ENCODE data around the gene TLK2.

The TLK2 gene

DNA sequence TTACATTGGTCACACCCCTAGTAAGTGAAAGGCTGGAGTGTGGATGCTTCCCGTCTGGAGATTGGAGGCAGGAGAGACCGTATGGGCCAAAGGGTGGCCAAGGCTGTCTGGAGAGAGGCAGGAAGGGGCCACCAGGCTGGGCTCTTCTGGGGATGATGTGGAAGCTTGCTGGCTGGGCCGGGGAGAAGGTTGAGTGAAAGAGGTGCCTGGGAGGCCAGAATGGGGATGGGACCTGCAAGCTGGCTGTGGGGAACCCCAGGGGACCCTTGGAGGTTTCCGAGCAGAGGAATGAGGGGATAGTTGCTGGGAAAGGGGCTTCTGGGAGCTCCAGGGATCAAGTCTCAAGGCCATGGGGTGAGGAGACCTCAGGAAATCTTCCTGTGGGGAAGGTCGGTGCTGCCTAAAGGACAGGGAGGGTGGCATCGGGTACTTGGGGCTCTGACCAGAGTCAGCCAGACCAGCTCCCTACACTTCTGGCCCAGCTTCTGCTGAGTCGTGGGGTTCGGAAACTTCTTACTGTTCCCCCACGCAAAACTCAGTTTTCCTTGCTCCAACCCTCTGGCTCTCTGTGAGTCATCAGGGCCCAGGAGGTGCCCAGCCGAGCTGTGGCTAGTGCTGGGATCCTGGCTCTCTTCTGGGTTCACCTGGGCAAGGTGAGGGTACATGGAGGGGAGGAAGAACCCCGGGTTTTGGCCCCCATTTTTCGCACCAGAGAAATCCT lies 151.9 kb downstream of the TLK2 start:
- peak; percentile 37 for DNase-seq

DNA sequence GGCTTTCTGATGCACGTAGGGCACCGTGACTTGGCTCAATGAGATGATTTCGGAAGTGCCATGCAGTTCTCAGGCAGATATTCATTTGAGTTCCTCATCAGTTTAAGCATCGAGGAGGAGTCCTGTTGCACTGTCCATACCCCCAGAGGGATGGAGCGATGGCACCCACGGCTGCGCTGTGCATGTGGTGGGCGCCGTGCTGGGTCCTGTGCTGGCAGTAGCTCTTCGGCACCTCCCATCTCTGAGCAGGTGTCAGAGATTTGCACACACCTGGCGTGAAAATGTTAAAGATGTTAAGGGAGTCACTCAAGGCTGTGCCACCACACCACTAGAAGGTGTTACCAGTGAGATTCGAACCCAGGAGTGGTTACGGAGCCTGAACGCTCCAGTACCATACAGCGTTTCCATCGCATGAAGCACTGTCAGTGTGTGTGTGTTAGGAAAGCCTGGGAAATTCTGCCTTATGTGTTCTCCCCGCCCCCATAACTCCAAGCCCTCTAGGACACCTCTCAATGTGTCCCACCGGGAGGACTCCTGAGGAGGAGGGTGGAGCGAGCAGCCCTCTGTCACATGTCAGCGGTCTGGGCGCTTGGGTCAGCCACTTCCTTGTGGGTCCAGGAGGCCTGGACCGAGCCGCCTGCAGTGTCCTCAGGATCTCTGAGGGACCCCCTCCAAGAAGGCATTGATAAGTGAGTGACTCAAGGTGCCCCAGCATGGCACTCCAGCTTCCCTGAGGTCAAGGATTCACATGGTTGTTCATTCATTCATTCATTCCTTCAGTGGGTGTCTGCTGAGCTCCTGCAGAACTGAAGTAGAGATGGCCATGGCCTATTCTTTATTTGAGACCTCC lies 152.7 kb downstream of the TLK2 start:
- no peak for DNase-seq

DNA sequence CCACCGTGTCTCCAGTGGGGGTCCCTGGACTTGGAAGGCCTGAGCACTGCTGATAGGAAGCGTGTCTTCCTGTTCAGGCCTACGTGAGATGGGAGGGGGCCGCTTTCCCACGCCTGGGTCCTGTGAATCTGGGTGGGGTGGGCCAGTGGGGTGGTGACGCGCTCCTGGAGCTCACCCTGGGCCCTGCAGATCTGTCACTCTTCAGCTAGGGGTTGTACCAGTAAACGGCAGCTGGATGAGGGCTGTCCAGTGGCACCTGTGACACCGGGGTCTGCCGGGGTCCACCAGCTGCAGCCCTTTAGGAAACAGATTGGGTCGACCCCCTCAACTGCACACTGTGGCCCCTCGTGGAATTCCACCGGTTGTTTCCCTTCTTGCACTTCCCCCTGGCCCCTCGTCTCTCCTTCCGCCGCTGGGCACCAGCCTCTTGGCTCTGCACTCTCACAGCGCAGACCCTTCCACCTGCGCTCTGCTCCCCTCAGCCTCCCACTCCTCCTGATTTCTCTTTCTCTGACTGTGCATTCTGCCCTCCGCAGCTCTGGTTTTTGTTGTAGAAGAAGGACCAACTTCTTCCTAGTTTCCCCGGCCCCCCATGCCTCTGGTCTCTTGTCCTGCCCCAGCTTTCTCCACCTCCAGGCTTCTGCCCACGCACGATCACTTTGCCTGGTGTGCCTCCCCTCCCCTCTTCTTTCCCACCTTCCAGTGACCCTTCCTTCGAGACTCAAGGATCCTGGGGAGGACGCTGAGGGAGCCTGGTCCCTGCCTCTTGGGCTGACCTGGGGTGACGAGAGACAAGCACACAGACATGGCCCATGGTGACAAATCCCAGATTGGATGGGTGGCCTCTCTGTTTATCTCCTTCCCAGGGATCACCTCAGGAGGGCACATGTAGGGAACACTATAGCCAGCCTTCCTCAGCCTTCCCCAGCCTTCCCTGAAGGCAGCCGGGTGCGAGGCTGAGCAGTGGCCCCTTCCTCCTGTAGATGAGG lies 153.6 kb downstream of the TLK2 start:
- no peak for DNase-seq

DNA sequence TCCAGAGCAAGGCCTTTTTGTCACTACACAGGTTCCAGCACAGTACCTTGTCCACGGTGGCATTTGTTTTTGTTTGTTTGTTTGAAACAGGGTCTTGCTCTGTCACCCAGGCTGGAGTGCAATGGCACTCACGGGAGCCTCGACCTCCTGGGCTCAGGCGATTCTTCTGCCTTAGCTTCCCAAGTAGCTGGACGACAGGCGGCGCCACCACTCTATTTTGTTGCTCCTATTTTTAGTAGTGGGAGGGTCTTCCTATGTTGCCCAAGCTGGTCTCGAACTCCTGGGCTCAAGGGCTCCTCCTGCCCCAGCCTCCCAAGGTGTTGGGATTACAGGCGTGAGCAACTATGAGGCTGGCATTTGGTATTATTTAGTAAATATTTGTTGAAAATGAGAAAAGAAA lies 159.2 kb downstream of the TLK2 start:
- no peak for DNase-seq

DNA sequence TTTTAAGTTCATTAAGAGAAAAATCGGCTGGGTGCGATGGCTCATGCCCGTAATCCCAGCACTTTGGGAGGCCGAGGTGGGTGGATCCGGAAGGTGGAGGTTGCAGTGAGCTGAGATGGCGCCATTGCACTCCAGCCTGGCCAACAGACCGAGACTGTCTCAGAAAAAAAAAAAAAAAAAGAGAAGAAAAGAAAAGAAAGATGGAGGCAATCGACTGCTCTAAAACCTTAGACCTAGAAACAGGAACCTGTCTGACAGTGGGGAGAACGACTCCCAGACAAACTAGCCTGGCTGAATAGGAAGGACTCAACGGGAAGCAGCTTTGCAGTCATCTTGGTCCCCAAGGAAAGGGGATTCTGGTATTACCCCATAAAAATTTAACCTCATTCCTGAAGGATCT lies 162.5 kb downstream of the TLK2 start:
- no peak for DNase-seq

DNA sequence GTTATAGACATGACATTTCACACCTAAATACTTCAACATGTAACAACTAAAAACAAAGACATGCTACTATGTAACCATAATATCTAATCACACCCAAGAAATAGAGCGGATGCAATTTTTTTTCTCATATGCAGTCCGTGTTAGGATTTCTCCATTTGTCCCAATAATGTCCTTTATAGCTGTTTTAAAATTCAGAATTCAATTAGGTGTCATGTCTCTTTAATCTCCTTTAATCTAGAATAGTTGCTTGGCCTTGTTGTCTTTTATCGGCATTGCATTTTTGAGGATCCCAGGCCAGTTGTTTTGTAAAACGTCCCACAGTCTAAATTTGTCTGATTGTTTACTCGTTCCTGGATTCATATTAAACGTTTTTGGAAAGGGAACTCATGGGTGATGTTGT lies 163.3 kb downstream of the TLK2 start:
- DNase-seq = no peak

DNA sequence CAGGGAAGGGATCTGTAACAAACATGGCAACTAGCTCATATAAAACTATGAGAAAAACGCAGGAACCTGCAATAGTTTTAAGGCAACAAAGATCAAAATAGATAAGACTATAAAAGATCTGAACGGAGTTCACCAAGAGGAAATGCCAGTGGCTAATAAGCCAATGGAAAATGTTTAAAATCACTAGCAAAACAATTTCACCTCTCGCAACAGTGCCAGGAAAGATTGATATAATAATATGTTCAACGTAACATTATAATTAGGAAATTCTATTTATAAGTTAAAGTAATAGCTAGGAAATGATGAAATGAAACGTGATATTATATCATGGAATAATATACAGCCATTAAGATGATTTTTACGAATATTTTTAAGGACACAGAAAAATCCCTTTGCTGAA lies 164.9 kb downstream of the TLK2 start:
- DNase-seq = no peak

DNA sequence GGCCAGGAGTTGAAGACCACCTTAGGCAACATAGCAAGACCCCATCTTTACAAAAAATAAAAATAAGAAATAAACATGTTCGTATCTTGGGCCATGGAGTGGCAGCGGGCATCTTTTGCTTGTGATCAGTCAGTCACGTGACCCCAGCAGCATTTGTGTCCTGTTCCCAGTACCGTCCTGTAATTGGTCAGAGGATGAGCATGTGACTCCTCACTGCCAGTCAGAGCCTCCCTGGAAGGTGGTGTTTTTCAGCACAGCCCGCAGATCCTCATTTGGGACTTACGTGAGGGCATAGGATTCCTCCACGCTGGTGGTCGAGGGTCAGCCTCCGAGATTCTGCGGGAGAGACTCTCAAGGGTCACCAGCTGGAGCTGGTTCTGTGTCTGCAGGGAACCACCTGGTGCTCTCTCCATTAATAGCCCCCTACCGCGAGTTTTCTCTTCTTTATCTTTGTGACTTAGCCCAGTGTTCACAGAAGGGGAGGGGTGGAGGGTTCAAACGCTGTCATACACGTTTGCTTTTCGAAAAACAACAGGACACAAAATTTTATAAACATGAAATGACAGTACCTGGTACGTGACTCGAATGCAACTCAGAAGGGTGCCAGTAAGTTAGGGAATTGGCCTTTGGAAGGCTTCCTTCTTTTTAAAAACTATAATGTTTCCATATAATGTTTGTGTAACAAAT lies 166.0 kb downstream of the TLK2 start:
- no peak for DNase-seq

DNA sequence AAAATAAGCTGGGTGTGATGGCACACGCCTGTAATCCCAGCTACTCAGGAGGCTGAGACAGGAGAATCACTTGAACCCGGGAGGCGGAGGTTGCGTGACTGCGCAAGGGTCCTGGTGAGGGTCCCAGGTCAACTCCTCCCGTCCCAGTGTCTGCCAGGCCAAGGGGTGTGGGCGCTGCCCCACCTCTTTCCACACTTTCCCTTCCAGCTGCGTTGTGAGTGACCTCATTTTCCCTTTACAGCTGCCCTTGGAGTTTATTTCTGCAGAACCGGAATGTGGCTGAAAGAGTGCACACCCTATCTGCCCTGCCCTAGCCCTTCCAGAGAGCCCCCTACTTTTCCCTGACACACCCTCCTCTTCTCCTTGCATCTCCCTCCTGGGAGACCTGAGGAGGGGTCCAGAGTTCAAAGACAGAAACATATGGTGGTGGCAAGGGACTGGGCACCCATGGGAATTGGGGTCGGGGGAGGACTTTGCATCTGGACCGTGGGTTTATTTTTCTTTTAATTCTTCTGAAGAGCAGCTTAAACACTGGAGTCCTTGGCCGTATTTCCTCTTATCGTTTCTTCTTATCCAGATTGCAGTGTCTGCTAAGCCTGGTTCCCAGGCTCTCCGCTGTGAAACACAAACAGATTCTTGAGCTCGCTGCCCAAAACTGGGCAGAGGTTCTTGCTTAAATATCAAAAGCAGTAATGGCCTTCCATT lies 169.8 kb downstream of the TLK2 start:
- DNase-seq = no peak

DNA sequence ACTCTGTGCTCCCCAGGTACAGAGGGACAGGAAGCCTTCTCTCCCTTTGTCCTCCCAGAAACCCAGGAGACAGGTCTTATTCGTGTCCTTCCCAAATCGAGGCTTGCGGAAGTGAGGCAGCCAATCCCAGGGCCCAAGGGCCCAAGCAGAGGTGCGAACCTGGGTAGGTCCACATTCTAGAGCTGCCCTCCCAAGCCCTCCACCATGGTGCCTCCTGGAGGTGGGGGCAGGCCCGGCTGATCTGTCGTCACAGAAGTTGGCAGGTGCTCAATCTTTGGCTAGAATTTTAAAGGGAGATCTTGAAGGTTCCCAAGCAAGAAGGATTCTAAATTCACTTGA lies 170.3 kb downstream of the TLK2 start:
- DNase-seq = no peak

DNA sequence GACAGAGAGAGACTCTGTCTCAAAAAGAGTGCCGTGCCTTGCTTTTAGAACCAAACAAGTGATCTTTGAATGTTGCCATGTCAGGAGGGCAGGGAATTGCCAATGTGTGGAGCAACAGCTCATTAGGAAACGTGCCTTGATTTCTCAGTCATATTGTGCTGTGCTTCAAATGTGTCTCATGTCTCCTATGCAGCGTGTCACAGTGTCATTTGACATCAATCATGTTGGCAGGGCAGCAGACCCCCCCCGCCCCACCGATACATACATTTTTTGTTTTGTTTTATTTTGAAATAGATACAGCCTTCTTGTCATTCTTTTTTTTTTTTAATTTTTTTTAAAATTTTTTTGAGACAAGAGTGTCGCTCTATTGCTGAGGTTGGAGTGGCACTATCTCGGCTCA lies 170.9 kb downstream of the TLK2 start:
- no peak for DNase-seq

DNA sequence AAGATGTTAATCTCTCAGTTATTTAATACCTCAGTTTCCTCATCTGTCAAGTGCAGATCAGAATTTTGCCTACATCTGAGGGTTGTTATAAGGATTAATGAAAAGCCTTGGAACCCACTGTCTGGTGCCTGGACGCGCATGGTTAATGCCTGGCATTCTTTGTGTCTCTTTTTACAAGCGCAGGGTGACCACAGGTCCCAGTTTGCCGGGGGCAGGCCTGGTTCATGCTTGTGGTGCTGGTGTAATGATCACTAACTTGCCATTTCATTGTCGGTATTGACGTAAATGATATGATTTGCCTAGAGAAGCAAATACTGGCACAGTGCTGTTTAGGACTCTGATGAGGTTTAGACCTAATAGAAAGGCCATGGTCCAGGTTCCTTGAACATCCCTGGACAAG lies 172.0 kb downstream of the TLK2 start:
- no peak for DNase-seq

DNA sequence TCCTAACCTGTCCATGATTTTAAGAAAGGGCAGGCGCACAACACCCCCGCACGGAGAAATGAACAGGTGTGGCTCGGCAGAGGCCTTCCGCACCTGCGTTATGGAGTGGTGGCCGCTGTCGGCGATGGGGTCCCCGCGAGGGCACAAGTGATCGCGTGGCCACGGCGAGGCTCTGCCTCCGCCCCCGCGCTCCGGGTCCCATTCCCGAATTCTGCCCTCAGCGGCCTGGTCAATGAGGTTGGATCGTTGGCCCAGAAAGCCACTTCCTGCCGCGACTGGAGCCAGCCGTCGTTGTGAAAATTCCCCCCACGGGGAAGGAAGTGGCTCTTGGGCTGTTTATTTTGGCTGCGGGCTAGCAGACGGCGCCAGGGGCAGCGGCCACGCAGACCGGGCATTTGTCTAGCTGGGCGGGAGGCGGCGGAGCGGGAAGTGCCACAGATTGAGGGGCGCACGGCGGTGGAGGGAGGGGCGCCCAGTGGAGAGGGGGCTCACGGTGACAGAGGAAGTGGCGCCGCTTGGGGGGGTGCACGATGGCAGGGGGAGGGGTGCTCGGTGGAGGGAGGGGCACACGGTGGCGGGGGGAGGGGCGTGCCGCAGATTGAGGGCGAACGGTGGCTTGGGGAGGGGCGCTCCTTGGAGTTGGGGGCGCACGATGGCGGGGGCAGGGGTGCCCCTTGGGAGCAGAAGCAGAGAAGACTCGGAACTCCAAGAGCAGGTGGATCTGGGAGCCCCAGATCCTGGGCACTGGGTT lies 173.8 kb downstream of the TLK2 start:
- DNase-seq = peak; percentile 68

DNA sequence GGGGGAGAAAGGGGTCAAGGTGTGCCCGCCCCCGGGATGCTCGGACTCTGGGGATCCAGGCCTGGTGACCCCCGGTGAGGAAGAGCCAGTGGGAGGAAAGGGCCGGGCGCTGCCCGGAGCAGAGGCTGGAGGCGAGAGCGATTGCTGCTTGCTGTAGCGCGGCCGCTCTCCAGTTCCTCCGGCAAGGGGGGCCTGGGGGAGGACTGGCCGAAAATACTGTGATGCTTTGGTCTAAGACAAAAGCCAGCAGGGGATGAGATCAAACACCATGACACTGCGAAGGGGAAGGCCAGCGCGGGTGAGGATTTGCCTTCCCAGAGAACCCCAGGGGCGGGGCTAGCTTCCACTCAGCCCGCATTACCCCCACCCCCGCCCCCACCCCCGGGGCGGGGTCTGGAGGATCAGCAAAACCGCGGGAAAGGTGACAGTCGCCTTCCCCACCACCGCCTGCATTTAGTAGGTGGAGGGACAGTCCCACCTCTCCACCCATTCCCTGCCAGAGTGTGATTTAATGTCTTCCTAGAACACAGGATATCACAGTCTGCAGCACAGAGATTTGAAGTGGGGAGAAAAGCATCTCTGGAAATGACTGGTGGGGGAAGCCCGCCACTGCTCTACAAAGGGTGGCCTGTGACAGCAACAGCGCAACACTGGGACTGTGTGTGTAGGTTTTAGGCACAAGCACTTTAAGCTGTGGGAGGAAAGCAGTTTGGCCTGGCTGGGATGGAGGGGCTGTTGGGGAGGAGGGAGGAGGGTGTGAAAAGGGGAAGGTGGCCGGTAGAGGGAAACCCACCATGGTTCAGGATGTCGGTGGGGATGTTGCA lies 174.6 kb downstream of the TLK2 start:
- peak; percentile 52 for DNase-seq

DNA sequence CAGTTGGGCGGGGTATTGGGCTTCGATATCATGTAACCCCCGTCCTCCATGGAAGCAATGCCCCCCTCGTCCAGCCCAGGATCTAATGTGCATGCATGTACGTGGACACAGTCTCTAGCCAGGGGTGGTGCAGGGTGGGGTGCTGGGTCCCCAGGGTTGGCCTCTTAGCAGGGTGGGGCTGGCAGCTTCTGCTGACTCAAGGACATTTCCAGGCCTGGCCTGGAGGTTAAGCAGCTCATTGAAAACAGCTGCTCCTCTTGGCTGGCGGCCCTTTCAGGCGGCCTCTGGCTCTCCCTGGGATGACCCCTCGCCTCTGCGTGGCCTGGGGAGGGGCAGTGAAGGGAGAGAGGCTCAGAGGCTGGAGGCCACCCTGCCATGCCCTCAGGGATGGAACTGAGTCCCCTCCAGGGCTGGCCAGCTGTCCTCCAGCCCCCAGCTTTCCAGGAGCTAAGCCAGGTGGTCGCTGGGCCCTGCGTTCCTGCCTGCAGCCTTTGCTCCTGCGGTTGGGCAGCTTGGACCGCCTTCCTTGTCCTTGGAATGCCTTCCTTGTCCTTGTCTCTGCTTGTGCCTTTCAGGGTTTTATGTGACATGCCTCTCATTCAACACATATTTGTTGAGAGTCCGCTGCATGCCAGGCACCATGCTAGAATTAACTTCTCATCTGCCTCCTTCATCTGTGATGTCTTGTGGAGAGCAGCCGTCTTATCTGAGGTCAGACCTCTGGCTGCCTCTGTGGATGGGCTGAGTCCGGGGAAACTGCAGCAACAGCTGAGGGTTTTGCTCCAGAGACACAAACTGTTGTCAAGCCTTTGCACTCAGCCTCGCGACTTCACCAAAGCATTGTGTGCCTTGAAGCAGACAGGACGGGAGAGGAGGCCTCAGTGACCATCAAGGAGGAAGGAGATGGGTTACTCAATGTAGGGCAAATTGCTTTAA lies 175.5 kb downstream of the TLK2 start:
- DNase-seq = peak; percentile 41

DNA sequence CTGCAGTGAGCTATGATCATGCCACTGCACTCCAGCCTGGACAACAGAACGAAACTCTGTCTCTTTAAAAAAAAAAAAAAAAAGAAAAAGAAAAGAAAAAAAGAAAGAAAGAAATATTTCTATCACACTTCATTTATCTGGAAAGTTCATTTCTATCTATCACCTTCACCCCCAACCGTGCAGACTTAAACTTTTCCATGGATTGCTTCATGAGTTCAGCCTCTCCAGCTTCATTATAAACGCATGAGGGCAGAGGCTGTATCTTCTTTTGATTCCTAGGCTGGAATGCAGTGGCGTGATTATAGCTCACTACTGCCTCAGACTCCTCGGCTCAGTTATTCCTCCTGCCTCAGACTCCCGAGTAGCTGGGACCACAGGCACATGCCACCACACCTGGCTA lies 177.0 kb downstream of the TLK2 start:
- DNase-seq = no peak

DNA sequence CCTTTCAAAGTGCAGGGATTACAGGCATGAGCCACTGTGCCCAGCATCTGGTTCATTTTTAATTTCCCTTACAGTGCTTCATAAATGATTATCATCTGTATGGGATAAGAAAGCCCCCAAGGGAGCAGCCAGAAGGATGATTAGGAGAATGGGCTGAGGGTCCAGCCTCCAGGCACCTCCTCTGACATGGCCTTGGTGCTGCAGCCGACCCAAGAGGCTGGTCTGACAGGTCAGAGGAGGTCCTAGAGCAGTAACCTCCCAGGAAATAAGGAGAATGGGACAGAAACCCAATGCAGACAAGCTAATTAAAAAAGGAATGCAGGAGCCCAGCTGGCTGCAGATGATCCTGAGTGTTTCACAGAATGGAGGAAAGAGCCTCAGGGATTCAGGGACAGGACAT lies 177.8 kb downstream of the TLK2 start:
- DNase-seq = no peak

DNA sequence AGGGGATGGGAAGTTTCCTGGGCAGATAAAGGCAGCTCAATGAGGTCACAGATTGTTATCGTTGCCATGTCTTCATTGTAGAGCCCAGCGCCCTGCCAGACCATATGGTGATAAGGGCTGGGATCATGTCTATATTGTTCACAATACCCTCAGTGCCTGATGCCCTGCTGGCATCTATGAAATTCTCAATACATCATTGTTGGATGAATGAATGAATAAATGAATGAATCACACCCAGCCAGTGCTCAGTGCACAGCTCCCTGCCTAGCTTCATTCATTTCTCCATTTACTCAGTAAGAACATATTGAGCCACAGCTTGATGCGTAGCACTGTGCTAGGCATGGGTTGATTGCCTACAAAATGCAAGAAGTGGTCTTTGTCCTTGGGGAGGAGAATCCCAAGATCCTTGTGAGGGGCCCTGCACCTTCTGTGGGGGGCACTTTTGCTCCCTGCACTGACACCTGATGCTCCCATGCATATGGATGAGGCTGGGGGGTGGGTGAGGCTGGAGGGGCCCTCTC lies 178.6 kb downstream of the TLK2 start:
- DNase-seq = no peak

DNA sequence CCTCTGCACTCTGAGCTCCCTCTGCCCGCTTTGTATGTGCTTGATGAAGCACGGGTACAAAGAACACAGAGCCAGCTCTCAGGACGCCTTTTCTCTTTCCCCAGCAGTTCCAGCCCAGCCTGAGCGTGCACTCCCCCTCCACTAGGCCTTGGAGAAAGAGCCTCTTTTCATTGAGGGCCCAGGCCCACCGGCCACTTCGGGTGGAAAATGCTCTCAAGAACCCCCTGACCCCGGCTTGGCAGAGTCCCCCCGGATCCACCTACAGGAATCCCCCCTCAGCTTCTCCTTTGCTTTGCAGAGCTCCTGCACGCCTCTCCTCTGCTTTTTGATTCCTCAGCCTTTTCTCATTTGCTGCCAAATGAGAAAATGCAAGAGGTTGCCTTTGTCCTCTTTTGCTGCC lies 179.1 kb downstream of the TLK2 start:
- no peak for DNase-seq

All from fibroblast of upper back skin (primary cell).